ENCODE data around the gene TRIM31. TPM values are rescaled to one million over a fixed set of nuclear protein-coding genes. Genes with fewer than 3 reads are reported as not detected.
"Not testable (repeated sequence)": the region's sequence is repeated elsewhere in the genome, so short reads cannot be mapped to it uniquely, and the experiment has no call there.

Gene TRIM31
- total and polyA plus RNA-seq, 8 donors: 0.14 to 0.22 (median 0.16) TPM; not detected in 1

DNA sequence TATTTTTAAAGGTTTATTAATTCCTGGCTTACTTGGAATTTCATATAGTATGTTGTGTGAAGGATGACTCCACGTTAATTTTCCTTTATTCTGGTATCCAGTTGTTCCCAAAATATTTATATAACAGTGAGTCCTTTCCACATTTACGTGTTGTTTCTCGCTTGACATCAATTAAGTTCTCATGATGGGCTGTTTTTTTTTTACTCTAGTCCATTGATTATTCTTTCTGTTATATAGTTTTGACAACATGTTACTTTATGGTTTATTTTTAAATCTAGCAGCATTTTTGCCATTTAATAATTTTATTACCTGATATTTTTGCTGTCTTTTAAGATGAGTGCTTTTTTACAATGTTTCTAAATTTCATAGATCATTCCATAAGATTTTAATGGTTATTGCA, 29.8 kb upstream of the TRIM31 start:
- no peak for FAIRE-seq
- no peak for ATAC-seq
- H3K27me3 ChIP-seq: peaks cover 0 to 4% (median 2%) of the 10 kb centered on the region in 4 donors
- intact Hi-C loops (cut with DNase I): no loop called here
- TF ChIP-seq, protein P1, sequence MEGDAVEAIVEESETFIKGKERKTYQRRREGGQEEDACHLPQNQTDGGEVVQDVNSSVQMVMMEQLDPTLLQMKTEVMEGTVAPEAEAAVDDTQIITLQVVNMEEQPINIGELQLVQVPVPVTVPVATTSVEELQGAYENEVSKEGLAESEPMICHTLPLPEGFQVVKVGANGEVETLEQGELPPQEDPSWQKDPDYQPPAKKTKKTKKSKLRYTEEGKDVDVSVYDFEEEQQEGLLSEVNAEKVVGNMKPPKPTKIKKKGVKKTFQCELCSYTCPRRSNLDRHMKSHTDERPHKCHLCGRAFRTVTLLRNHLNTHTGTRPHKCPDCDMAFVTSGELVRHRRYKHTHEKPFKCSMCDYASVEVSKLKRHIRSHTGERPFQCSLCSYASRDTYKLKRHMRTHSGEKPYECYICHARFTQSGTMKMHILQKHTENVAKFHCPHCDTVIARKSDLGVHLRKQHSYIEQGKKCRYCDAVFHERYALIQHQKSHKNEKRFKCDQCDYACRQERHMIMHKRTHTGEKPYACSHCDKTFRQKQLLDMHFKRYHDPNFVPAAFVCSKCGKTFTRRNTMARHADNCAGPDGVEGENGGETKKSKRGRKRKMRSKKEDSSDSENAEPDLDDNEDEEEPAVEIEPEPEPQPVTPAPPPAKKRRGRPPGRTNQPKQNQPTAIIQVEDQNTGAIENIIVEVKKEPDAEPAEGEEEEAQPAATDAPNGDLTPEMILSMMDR (IDR thresholded peaks at IDR 0.05): no peak
- no peaks in the 10 kb centered on the region for H3K4me1 ChIP-seq
- WGBS, 2 donors: 67 to 78% methylated on average over 3 of the region's 3 CpGs
- no peaks in the 10 kb centered on the region for H3K9me3 ChIP-seq
- DNase-seq: no peak
- H3K27ac ChIP-seq: no peak overlapping the region
- H3K4me3 ChIP-seq: no peak overlapping the region
- H3K36me3 ChIP-seq: no peaks in the 10 kb centered on the region

DNA sequence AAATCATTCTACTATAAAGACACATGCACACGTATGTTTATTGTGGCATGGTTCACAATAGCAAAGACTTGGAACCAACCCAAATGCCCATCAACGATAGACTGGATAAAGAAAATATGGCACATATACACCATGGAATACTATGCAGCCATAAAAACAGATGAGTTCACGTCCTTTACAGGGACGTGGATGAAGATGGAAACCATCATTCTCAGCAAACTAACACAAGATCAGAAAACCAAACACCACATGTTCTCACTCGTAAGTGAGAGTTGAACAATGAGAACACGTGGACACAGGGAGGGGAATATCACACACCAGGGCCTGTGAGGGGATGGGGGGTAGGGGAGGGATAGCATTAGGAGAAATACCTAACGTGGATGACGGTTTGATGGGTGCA, 27.4 kb upstream of the TRIM31 start:
- FAIRE-seq; intact Hi-C loops (cut with DNase I): not testable (repeated sequence)

DNA sequence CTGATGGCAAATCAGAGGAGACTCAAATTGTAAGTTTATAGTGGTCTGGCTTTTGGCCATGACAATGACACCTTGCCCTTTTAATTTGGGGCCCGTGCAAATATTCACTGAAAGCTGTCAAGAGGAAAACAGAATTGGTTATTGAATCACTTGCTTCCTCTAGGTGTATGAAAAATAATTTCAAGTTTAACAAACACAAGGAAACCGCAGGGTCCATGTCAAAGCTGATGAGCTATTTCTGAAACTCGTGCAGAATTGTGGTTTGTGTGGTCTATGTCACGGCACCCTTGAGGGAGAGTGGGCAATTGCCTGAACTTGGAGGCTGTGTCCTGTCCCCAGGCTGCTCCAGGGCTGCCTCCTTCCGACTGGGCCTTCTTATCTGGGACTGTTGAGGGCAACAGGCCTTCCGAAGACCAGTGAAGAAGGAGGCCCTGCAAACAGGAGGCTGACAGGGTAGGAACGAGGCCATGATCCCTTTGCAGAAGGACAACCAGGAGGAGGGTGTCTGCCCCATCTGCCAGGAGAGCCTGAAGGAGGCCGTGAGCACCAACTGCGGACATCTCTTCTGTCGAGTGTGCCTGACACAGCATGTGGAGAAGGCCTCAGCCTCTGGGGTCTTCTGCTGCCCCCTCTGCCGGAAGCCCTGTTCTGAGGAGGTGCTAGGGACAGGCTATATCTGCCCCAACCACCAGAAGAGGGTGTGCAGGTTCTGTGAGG, 23.8 kb upstream of the TRIM31 start:
- FAIRE-seq (no peak), DNase-seq (no peak), ATAC-seq (no peak)
- Histone ChIP-seq H3K9me3 (no peaks in the 10 kb centered on the region), H3K27ac (no peak overlapping the region), H3K4me1 (no peaks in the 10 kb centered on the region), H3K27me3 (peaks cover 0 to 6% (median 1%) of the 10 kb centered on the region in 4 donors), H3K36me3 (no peaks in the 10 kb centered on the region), H3K4me3 (no peak overlapping the region)
- intact Hi-C loops (cut with DNase I): no loop called here
- 56 to 67% methylated on average over 11 of the region's 11 CpGs for WGBS, 2 donors
- TF ChIP-seq, protein P1 (IDR thresholded peaks at IDR 0.05): no peak

More for the DNA sequence above, 27.4 kb upstream of the TRIM31 start:
- DNase-seq, ATAC-seq, H3K4me1 ChIP-seq, H3K27ac ChIP-seq, H3K4me3 ChIP-seq, H3K36me3 ChIP-seq, H3K9me3 ChIP-seq, H3K27me3 ChIP-seq: not testable (repeated sequence)
- 68 to 78% methylated on average over 8 of the region's 8 CpGs for WGBS, 2 donors

DNA sequence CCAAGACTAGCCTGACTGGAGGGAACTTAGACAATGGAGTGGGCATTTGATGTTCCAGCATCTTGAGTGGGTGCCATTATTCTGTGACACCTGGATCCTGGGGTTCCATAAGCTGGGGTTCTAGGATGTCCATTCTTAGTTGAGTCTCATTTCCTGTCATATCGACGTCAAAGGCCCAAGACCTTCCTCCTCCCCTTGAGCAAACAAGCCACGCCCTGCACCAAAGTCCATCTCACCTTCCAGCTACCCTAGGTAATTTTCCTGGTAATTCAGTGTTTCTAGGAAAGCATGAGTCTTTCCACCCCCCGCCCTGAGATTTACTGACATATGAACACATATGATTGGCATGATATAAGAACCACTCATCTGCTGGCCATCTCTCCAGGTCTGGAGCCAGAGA, 22.9 kb upstream of the TRIM31 start, which contains the start of gene TRIM40:
Gene TRIM40 (plus strand): TSS at position 384 of the 400 bp plus-strand sequence. CDS start 897 bp downstream, outside the sequence.
- intact Hi-C loops (cut with DNase I): no loop called here

DNA sequence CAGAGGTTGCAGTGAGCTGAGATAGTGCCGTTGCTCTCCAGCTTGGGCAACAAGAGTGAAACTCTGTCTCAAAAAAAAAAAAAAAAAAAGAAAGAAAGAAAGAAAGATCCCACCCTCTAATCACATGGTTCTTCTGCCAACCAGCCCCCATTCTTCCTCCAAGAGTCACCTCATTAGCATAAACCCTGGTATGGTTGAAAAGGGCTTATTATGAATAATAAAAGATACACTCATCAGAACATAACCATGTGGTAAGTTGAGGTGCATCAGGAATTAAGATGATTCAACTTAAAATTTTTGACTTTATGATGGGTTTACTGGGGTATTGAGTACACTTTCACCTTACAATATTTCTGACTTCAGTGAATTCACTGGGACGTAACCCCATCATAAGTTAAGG, 22.3 kb upstream of the TRIM31 start:
- ATAC-seq: no peak
- no peak for FAIRE-seq
- Histone ChIP-seq H3K4me1 (no peaks in the 10 kb centered on the region), H3K36me3 (no peaks in the 10 kb centered on the region), H3K27me3 (peaks cover 0 to 13% (median 1%) of the 10 kb centered on the region in 4 donors), H3K4me3 (no peak overlapping the region), H3K27ac (no peak overlapping the region), H3K9me3 (no peaks in the 10 kb centered on the region)
- DNase-seq: no peak
- TF ChIP-seq, protein P1 (IDR thresholded peaks at IDR 0.05): no peak
- 50 to 62% methylated on average over 2 of the region's 2 CpGs for whole genome bisulfite sequencing, 2 donors
- intact Hi-C loops (cut with DNase I): no loop called here

More for the DNA sequence above, 22.9 kb upstream of the TRIM31 start, which contains the start of gene TRIM40:
- Histone ChIP-seq H3K4me1 (no peaks in the 10 kb centered on the region), H3K4me3 (no peak within 1 kb of the TSS), H3K27me3 (peaks cover 0 to 9% (median 1%) of the 10 kb centered on the region in 4 donors), H3K9me3 (no peaks in the 10 kb centered on the region), H3K36me3 (no peaks in the 10 kb centered on the region), H3K27ac (no peak within 1 kb of the TSS)
- ATAC-seq (no peak), FAIRE-seq (no peak), DNase-seq (no peak)
- 36 to 49% methylated on average over 4 of the region's 4 CpGs for WGBS, 2 donors
- TF ChIP-seq, protein P1 (IDR thresholded peaks at IDR 0.05): no peak

Data from pancreas (tissue), 10 donors.